HL-60 (cell line): ENCODE data around the gene STPG4.

Experiments
- CTCF ChIP-seq: IDR thresholded peaks from one replicate; pipeline ENCODE4 v1.5.1; 2011; ENCODE audit warnings: low read length, control low read depth, inconsistent platforms; ENCODE audit not compliant: insufficient read depth
- POLR2AphosphoS5 ChIP-seq: IDR thresholded peaks from 2 replicates; pipeline ENCODE4 v1.6.1; 2012; ENCODE audit warnings: low read depth
- SPI1 ChIP-seq: IDR thresholded peaks from 2 replicates; pipeline ENCODE4 v1.6.1; 2012; ENCODE audit warnings: low read depth, mild to moderate bottlenecking, borderline replicate concordance

GRCh38 chr2:47167149-47167548, 12.0 kb upstream of the STPG4 start:
- TF ChIP-seq CTCF = no peak
- no peak for TF ChIP-seq SPI1
- TF ChIP-seq POLR2AphosphoS5 = no peak
